Adrenal gland (tissue), 12 donors: ENCODE results near the gene SEMA3G. TPM values are rescaled to one million over a fixed set of nuclear protein-coding genes. Genes with fewer than 3 reads are reported as not detected.

Experiments used
- DNase-seq, 7 donors: peaks; one replicate each; pipeline ENCODE4 v3.0.0-alpha.2; 2019 to 2020
- H3K27ac ChIP-seq, 5 donors: fragments of 200-600 bp; sonication (generic) in 4 of 5; 1 replicate in 3 of 5; 2 replicates in 2 of 5; pipeline versions ENCODE4 v1.5.1 to v1.8.0; 2016 to 2020; ENCODE audit warnings: mild to moderate bottlenecking in 1 of 5
- H3K27me3 ChIP-seq: fragments of 200-600 bp; 2 replicates; pipeline ENCODE4 v1.8.0; 2021
- H3K36me3 ChIP-seq, 2 donors: fragments of 200-600 bp; replicated peaks in 1 of 2; 1 replicate in 1 of 2; 2 replicates in 1 of 2; pipeline versions ENCODE4 v1.5.1 to v1.8.0; 2018 to 2022
- H3K4me1 ChIP-seq, 2 donors: fragments of 200-600 bp; replicated peaks in 1 of 2; 1 replicate in 1 of 2; 2 replicates in 1 of 2; pipeline versions ENCODE4 v1.5.1 to v1.8.0; 2018 to 2021
- H3K4me3 ChIP-seq, 4 donors: fragments of 200-600 bp; sonication (generic) in 3 of 4; one replicate each; pipeline ENCODE4 v1.5.1; 2016 to 2018
- H3K9me3 ChIP-seq, 3 donors: fragments of 200-600 bp; sonication (generic) in 1 of 3; replicated peaks in 1 of 3; 1 replicate in 2 of 3; 2 replicates in 1 of 3; pipeline versions ENCODE4 v1.5.1 to v1.8.0; 2016 to 2021
- POLR2A ChIP-seq, 2 donors: fragments of 450-650 bp; IDR thresholded peaks; one replicate each; pipeline ENCODE4 v1.6.1; 2017; ENCODE audit warnings: antibody characterized with exemption in 2 of 2, mild to moderate bottlenecking in 2 of 2, moderate library complexity in 1 of 2
- WGBS, 4 donors: extraction: QIAGEN DNeasy Blood & Tissue Kit in 2 of 4; methylation state at CpG; one replicate each; pipeline versions ENCODE4 v1.1.5 to v1.1.7; 2013 to 2017; 5-methylcytosine and 5-hydroxymethylcytosine counted together
- intact Hi-C, 2 donors: fragments of 100-400 bp; cut with DNase I; formaldehyde crosslinking; loops; one replicate each; pipeline versions ENCODE4 v1.14.1 to v1.15.0; 2022 to 2023
- polyA plus RNA-seq, 3 donors: library from polyadenylated mRNA; stranded (reverse); fragments of 200-250 nt in 2 of 3; fragments of 350-450 nt in 1 of 3; fragmentation: Illumina TruSeq in 1 of 3; extraction: RNeasy Lipid Tissue Mini Kit (QIAGEN cat#74804) in 1 of 3; gene quantifications; one replicate each; pipeline ENCODE4 v1.2.3, GENCODE V29; 2013 to 2014
- total RNA-seq, 9 donors: library from RNA; depleted of rRNA in 4 of 9; stranded (reverse); fragments of >200 nt in 4 of 9; fragments of 120-200 nt in 1 of 9; fragmentation: NEBNext Ultra II Directional in 1 of 9; extraction: Animal tissue kit (Norgen Biotek cat#: 25700) in 1 of 9; gene quantifications; one replicate each; pipeline versions ENCODE4 v1.1.0 to v1.2.4, GENCODE V29; 2013 to 2023
- TF ChIP-seq, protein P1 (sequence below), 6 experiments: fragments of 450-650 bp in 4 of 6; fragments of 200-600 bp in 2 of 6; sonication (generic) in 1 of 6; IDR thresholded peaks; 1 replicate in 5 of 6; 2 replicates in 1 of 6; pipeline versions ENCODE4 v1.5.1 to v1.8.0; 2016 to 2021; ENCODE audit warnings: antibody characterized with exemption in 6 of 6, mild to moderate bottlenecking in 2 of 6, moderate library complexity in 1 of 6
- donor health status: healthy with polysubstance abuse.
- donor health status: Bipolar disorder and iron deficiency.
- donor health status: DM: yes; HTN: yes; CAD: no.
- donor health status: DM: no; HTN: no; CAD: no.
- donor health status: DM: no; HTN: no; CAD: no.
- donor health status: DM: yes; HTN: yes; CAD: no.

Gene SEMA3G
- total and polyA plus RNA-seq, 12 donors: 0.81 to 6.8 (median 2.9) TPM

DNA sequence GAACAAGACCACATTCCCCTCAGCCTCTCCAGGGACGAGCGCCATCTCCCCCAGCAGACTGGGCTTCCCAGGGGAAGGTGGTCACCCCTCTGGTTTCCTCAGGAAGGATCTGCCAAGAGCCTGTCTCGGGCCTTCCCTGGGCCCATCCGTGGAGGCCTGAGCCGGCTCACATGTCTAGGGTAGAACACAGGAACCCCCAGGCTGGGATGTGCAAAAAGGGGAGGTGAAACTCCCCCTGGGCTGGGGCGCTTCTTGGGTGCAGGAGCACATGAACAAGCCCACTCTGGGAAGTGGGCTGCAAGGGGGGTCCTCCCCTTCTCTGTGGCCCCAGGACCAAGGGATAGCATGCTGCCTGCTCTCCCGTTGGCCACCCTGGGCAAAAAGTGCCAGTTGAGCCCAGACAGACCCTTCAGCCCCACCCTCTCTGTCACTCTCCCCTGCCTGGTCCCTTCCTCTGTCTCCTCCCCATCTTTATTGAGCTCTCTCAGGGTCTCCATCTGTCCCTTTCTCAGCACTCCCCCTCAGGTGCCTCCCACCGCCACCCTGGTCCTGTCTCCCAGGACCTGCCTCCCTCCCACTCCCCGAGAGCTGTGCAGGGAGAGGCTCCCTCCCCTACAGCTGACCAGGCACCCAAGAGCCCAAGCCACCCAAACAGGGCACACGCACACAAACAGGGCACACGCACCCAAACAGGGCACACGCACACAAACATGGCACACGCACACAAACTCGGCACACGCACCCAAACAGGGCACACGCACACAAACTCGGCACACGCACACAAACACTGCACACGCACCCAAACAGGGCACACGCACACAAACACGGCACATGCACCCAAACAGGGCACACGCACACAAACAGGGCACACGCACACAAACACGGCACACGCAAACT, 864 bp downstream of the SEMA3G start:
- H3K9me3 ChIP-seq: no peaks in the 10 kb centered on the region
- no peak for DNase-seq
- H3K4me3 ChIP-seq: no peak overlapping the region
- WGBS, 4 donors: 84 to 87% (median 86%) methylated on average over 18 to 25 of the region's 25 CpGs
- intact Hi-C loops: no loop called here
- TF ChIP-seq, protein P1, sequence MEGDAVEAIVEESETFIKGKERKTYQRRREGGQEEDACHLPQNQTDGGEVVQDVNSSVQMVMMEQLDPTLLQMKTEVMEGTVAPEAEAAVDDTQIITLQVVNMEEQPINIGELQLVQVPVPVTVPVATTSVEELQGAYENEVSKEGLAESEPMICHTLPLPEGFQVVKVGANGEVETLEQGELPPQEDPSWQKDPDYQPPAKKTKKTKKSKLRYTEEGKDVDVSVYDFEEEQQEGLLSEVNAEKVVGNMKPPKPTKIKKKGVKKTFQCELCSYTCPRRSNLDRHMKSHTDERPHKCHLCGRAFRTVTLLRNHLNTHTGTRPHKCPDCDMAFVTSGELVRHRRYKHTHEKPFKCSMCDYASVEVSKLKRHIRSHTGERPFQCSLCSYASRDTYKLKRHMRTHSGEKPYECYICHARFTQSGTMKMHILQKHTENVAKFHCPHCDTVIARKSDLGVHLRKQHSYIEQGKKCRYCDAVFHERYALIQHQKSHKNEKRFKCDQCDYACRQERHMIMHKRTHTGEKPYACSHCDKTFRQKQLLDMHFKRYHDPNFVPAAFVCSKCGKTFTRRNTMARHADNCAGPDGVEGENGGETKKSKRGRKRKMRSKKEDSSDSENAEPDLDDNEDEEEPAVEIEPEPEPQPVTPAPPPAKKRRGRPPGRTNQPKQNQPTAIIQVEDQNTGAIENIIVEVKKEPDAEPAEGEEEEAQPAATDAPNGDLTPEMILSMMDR (IDR thresholded peaks at IDR 0.05): no peak
- TF ChIP-seq POLR2A (IDR thresholded peaks at IDR 0.05): no peak
- no peaks in the 10 kb centered on the region for H3K4me1 ChIP-seq
- H3K27ac ChIP-seq: no peak overlapping the region
- no peaks in the 10 kb centered on the region for H3K27me3 ChIP-seq
- no peaks in the 10 kb centered on the region for H3K36me3 ChIP-seq

DNA sequence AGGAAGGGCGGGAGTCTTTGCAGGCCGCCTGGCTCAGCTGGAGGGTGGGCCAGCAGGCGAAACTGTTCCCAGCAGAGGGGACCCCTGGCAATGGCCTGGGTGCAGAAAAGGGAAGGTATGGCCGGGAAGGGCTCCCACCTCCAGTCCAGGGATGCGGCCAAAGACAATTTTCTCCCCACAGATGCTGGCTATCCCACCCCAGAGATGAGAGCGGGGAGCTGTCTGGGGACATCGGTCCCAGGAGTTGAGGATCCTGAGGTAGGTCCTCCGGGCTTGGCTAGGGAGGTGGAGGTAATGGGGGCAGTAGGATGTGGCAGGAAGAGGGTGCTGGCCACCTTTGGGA, 1.7 kb downstream of the SEMA3G start:
- intact Hi-C loops: no loop called here
- WGBS, 4 donors: 88 to 94% (median 92%) methylated on average over 8 of the region's 8 CpGs

DNA sequence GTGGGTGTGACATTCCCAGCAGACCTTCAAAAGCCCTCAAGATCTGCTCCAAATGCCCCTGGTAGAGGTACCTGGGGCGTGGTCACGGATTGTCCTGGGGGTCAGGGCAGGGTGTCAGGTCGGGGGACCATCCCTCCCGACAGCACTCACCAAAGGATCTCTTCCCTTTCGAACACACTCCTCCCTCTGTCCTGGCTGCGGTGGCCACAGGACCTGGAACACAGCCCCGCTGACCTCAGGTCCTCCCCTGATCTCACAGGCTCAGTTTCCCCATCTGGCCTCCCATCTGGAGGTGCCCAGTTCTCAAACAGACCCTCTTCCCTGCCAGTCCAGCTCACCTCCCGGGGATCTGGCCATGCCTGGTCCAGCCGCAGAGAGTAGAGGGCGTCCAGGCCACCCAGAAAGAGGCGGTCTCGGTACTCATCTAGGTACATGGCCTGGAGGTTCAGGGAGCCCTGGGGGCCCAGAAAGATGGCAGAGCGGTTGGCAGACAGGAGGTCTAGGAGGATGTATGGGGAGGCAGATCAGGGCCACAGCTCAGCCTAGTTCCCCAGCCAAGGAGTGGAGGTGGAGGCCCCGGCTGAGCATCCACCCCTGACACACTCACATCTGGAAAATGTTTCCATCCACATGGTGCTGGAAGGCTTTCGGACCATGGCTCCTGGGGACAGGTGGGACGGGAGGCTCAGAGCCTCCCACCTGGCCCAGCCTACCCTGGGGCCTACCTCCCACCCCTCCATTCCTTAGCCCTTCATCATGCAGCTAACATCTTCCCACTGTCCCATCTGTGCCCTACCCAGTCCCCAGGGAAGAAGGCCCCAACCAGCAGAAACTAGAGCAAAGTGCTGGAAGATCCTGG, 2.3 kb downstream of the SEMA3G start:
- H3K27me3 ChIP-seq: no peaks in the 10 kb centered on the region
- 84 to 93% (median 93%) methylated on average over 12 to 16 of the region's 16 CpGs for WGBS, 4 donors
- intact Hi-C loops: no loop called here
- H3K36me3 ChIP-seq: no peaks in the 10 kb centered on the region
- H3K27ac ChIP-seq: no peak overlapping the region
- no peaks in the 10 kb centered on the region for H3K4me1 ChIP-seq
- TF ChIP-seq, protein P1 (IDR thresholded peaks at IDR 0.05): no peak
- TF ChIP-seq POLR2A (IDR thresholded peaks at IDR 0.05): no peak
- no peaks in the 10 kb centered on the region for H3K9me3 ChIP-seq
- DNase-seq: no peak
- no peak overlapping the region for H3K4me3 ChIP-seq

More for the DNA sequence above, 1.7 kb downstream of the SEMA3G start:
- no peaks in the 10 kb centered on the region for H3K36me3 ChIP-seq
- H3K27ac ChIP-seq: no peak overlapping the region
- no peaks in the 10 kb centered on the region for H3K27me3 ChIP-seq
- no peak for DNase-seq
- H3K4me1 ChIP-seq: no peaks in the 10 kb centered on the region
- TF ChIP-seq POLR2A (IDR thresholded peaks at IDR 0.05): no peak
- TF ChIP-seq, protein P1 (IDR thresholded peaks at IDR 0.05): no peak
- no peak overlapping the region for H3K4me3 ChIP-seq
- H3K9me3 ChIP-seq: no peaks in the 10 kb centered on the region

DNA sequence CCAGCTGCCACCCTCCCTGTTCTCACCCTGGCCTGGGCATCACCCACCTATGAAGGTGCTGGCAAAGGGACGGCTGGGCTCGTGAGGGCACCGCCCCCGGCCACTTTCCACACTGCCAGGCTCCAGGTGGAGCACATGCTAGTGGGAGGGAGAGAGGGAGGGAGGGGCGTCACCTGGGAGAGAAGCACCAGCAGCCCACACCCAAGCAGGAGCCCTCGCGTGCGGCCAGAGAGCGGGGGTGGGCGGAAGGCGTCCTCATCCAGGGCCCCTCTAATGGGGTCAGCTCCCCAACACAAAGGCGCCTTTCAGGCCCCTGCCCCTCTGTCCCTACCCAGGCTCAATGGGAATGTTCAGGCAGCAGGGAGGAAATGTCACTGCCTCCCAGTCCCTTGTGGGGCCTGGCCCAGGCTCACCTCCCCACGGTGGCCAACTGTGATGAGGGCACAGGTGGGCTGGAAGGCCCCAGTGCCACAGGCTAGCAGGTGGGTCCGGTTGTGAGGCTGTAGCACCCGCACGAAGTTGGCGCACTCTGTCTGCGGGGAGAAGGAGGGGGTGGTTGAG, 3.1 kb downstream of the SEMA3G start:
- Histone ChIP-seq H3K4me3 (no peak overlapping the region), H3K9me3 (no peaks in the 10 kb centered on the region), H3K4me1 (no peaks in the 10 kb centered on the region), H3K27ac (no peak overlapping the region), H3K36me3 (no peaks in the 10 kb centered on the region), H3K27me3 (no peaks in the 10 kb centered on the region)
- no peak for DNase-seq
- intact Hi-C loops: no loop called here
- no peak for TF ChIP-seq POLR2A (IDR thresholded peaks at IDR 0.05)
- TF ChIP-seq, protein P1 (IDR thresholded peaks at IDR 0.05): no peak
- WGBS, 4 donors: 86 to 96% (median 93%) methylated on average over 12 to 18 of the region's 18 CpGs
